H7 (cell line): Measurements from ENCODE around the gene SERPING1. TPM values are rescaled to one million over a fixed set of nuclear protein-coding genes. Genes with fewer than 3 reads are reported as not detected.

Experiments used
- DNase-seq: peaks from one replicate; pipeline ENCODE4 v3.0.0; 2012
- H3K27me3 ChIP-seq: 2 replicates; pipeline ENCODE4 v1.6.0; 2011; ENCODE audit warnings: mild to moderate bottlenecking, low read length; ENCODE audit not compliant: control insufficient read depth, insufficient read depth
- H3K36me3 ChIP-seq: replicated peaks from 2 replicates; pipeline ENCODE4 v1.5.1; 2011; ENCODE audit warnings: low read length; ENCODE audit not compliant: control insufficient read depth, insufficient read depth
- H3K4me3 ChIP-seq: 2 replicates; pipeline ENCODE4 v1.5.1; 2011; ENCODE audit warnings: low read depth, mild to moderate bottlenecking, control low read depth, low read length, moderate library complexity; ENCODE audit not compliant: insufficient read depth
- total RNA-seq: library from RNA; depleted of rRNA; stranded (reverse); fragments of >200 nt; shearing (Covaris generic); gene quantifications from 2 replicates; pipeline ENCODE4 v1.2.3, GENCODE V29; 2014

The SERPING1 gene
- total RNA-seq, 1 experiment from 2014 or later: 30.3 TPM

DNA sequence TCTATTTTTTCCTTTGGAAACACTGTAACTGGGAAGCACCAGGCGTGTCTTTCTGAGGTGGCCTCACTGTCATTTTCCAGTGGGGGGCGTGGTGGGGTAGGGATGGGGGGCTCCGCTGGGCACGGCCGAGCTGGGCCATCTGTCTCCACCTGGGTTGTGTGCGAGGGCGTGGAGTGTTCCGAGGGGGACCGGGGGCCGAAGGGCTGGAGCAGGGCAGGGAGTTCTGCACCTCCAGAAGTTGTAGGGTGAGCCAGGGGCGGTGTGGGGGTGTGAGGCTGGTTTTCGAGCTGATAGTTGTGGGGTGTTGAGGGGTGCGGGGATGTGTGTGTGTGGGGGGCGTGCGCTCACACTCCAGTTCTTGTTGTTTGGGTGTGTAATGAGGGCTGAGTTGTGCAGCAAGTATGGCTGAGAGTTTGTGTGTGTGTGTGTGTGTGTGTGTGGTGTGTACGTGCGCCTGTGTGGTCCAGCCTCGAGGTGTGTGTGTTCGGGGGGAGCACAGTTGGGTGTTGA is 41.4 kb downstream of the SERPING1 start:
- Histone ChIP-seq H3K36me3 (peaks cover 18% of the 10 kb centered on the region), H3K4me3 (peak overlapping the region; percentile 76), H3K27me3 (peaks cover 2% of the 10 kb centered on the region; the same call in 1 of the 2 replicates)
- DNase-seq: peak; percentile 79

DNA sequence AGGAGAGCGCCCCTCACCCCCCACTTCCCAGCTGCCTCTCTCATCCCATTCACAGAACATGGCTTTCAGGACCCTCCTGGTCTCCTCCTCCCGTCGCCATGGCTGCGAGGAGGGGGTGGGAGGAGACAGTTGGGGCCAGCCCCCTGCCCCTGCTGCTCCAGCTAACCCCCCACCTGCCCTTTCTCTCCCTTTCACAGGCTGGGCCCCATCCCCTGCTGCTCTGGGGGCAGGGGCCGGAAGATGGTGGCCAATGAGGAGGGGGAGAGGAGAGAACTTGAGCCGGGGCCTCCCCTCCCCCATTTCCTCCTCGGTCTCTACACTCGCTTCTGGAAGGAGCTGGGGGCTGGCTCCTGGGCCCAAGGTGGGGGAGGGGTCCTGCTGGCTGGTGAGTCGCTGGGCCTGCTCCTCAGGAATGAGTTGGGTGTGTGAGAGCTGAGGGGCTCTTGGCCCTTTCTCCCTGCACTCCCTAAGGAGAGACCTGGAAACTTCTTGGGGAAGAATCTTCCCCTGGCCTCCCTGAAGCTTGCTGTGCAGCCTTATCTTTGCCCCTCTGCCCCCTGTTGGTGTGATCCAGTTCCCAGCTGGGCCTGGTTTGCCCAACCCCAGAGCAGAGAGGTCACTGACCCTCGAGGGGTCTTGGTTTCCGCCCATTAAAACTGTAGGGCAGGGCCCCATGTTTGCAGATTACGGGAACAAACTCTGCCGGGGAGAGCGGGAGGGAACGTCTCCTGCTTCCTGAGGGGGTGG is 42.0 kb downstream of the SERPING1 start:
- Histone ChIP-seq H3K36me3 (peaks cover 18% of the 10 kb centered on the region), H3K4me3 (peak overlapping the region; percentile 76), H3K27me3 (no peaks in the 10 kb centered on the region)
- DNase-seq: peak; percentile 98

DNA sequence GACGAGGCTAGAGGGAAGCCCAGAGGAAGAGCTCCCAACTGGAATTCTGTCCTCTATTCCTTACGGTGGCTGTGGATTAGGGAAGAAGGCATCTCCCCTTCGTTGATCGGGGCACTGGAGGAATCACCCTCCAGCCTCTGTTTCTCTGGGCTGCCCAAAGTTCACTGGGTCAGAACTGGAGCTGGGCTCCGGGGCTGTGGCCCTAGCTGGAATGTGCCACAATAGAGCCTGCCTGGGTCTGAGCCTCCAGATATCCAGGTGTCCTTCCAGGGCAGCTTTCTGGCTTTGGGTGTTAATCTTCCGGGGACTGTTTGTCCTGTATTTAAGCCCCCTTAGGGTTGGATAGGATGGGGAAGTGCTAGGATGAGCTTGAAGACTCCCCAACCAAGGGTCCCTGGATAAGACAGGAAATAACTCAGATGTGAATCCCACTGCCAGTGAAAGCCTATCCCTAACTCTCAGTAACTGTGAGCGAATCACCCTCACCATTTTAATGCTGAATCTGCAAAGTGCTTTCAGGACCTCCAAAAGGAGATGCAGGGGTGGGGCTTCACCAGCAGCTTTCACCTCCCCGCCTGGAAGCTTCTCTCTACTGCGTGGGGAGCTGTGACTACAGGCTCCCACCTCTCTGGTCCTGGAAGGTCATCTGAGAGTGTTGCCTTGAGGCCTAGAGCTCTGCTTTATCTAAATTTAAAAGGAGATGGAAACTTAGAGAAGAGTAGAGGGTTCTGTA is 42.7 kb downstream of the SERPING1 start:
- DNase-seq: no peak
- Histone ChIP-seq H3K27me3 (no peaks in the 10 kb centered on the region), H3K4me3 (peak overlapping the region; percentile 61), H3K36me3 (peaks cover 18% of the 10 kb centered on the region)

DNA sequence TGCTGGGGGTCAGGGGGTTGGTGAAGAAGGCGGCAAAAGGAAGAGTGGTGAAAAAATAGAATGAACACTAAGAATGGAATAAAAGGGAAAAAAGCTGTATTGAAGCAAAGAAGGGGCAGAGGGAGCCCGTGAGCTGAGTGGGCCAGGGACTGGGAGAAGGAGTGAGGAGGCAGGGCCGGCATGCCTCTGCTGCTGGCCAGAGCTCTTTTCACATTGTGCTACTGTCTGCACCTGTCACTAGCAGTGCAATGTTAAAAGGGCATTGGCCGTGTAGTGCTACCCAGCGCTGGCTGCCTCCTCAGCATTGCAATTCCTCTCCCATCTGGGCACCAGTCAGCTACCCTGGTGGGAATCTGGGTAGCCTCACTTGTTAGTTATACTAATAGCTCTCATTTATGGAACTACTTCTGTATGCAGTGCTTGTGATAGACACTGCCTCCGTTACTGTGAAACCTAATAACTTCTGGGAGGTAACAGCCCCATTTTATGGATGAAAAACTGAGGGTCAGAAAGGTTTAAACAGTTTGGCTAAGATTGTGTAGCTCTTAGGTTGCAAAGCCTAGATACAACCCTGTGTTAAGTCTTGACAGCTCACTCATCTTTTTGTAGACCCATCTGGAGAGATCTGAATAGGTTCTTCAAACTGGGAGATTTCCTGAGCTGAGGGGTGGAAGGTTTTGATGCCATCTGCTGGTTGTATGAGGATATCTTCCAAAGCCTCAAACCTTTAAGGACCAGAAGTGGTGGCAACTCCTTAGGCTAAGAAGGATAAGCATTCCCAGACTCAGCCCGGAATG is 43.7 kb downstream of the SERPING1 start:
- Histone ChIP-seq H3K36me3 (peaks cover 21% of the 10 kb centered on the region), H3K27me3 (no peaks in the 10 kb centered on the region), H3K4me3 (no peak overlapping the region; the same call in 1 of the 2 replicates)
- peak; percentile 58 for DNase-seq

DNA sequence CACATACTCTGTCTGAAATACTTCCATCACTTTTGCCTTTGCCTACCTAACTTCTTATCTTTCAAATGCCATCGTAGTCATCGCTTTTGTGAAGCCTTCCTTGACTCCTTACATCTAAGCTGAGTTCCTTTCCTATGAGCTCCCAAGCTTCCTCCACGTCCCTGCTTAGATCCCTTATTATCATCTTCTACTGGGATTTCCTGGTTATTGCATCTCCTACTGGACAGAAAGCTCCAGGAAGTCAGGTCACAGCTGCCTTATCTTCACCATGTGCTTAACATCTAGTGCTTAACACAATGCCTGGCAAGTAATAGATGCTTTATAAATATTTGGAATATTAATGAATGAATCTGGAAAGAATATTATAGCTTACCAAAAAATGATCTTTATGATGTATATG is 46.3 kb downstream of the SERPING1 start:
- DNase-seq: no peak
- H3K36me3 ChIP-seq: peaks cover 21% of the 10 kb centered on the region
- no peak overlapping the region for H3K4me3 ChIP-seq
- peaks cover 3% of the 10 kb centered on the region; the same call in 1 of the 2 replicates for H3K27me3 ChIP-seq

DNA sequence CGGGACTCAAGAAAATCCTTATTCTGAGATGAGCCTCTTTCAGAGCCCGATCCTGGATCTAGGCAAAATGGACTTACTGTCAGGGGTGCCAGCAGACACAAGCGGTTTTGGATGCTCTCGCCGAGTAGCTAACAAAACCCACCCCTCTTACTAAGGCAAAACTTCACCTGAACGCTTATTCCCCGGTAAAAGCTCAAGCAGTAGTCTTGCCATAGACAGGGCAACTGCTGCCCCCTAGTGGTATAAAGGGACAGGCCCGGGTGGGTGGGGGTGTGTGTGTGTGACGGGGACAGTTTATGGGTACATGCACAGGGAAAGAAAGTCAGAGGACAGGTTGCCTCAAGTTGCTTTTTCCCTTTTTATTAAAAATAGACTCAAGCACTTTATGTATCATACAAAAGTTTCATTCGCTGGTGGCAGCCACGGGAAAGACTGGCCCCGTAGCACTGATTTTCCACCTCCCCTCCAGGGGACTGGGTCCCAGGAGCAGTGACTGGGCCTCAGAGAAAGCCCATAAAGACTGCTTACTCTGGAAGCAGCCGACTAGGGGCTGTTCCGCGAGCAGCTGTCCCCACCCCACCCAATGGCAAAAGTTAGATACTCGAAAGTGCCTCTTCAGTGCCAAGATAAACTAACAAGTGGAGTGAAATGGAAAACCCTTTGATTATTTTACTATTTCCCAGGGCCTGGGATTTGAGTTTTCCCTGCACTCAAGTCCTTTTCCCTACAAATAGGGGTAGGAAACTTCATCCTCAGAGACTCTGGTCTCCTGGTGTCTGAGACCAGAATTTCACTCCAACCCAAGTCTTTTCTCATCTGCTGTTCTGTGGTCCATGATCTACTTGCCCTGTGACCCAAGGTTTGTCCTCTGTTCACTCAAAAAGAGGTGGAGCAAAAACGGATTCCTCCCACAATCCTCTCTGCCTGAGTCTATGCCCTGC is 47.5 kb downstream of the SERPING1 start:
- H3K27me3 ChIP-seq: peaks cover 4% of the 10 kb centered on the region; the same call in 1 of the 2 replicates
- peaks cover 21% of the 10 kb centered on the region for H3K36me3 ChIP-seq
- no peak overlapping the region for H3K4me3 ChIP-seq
- peak; percentile 87 for DNase-seq

DNA sequence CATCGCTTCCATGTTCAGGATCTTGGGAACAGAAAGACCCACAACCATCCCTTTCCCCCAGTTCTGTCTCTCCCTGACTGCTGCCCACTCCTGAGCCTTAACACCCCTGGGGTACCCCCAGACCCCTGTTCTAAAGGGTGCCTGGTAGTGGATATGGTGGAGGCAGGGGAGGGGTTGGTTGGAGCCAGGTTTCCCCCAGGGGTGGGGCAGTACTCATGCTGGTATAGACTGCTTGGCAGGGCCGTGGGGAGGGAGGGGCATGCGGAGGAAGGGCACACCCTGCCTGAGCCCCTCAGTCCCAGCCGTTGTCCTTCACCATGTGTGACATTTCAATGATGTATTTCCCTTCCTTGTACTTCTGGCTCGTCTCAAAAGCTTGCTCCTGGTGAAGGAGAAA is 48.2 kb downstream of the SERPING1 start:
- Histone ChIP-seq H3K36me3 (peaks cover 20% of the 10 kb centered on the region), H3K4me3 (no peak overlapping the region), H3K27me3 (peaks cover 4% of the 10 kb centered on the region; the same call in 1 of the 2 replicates)
- peak; percentile 35 for DNase-seq

DNA sequence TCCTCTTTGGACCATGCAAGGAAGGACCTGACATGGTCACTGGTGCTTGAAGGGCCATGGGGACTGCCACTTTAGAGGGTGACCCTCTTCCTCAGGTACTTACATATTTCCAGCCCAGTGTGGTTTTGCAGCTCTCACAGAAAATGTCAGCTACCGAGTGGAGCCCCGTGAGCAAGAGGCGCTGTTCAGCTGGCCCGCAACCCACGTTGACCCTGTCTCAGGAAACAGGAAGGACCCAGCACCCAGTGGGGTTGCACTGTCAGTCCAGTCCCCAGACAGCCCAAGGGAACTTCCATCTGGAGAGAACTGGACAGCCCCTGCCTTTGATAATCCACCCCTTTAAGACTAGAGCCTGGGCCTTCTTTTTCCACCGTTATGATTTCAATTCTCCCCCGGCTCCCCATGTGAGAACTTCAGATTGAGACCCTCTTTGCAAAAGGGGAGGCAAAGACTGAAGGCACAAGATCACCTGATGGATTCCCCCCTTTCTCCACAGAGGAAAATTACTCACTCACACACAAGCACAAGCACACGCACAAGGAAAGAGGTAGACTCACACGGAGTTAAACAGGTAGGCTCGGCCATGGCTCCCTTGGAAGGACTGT is 48.8 kb downstream of the SERPING1 start:
- peak; percentile 46 for DNase-seq
- Histone ChIP-seq H3K36me3 (peaks cover 15% of the 10 kb centered on the region), H3K4me3 (no peak overlapping the region), H3K27me3 (peaks cover 4% of the 10 kb centered on the region; the same call in 1 of the 2 replicates)

DNA sequence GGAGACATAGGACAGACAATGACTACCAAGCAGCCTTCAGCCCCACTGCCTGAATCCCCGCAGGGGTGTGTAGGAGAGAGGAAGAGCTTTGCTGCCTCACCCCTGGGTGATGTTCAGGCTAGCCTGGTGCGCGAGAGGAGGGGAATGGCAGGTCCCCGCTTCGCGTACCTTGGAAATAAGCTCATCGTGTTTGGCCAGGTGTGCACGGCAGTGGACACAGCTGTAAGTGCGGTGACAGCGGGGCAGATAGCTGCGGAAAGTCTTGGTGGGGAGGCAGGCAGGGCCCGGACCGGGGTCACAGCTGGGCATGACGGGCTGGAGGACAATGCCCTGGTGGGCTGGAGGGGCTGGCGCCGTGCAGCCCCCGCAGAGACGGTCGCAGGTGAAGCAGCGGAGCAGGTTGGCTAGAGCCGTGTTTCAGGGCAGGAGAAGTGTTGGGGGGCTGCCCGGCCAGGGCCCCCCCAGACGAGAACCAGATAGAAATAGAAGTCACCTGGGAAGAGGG is 49.4 kb downstream of the SERPING1 start:
- Histone ChIP-seq H3K4me3 (no peak overlapping the region), H3K36me3 (peaks cover 9% of the 10 kb centered on the region), H3K27me3 (peaks cover 4% of the 10 kb centered on the region; the same call in 1 of the 2 replicates)
- DNase-seq: peak; percentile 71

DNA sequence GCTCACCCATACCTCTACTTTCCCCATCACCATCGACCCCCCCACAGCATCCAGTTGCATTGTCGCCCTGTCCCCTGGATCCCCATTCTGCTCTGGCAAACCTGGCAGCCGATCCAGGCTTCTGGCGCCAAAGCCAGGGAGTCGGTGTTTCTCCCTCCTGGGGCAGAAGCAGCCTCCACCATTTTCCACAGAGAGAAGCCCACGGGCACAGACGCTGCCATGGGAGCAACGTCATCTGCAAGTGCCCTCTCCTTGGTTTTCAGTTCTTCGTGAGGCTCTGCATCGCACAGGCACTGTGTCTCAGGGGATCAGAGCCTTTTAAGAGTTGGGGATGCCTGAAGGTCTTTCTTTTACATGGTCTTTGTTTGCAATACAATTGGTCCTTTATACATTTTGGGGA is 49.9 kb downstream of the SERPING1 start:
- peak overlapping the region; percentile 19; the same call in 1 of the 2 replicates for H3K4me3 ChIP-seq
- DNase-seq: peak; percentile 66

DNA sequence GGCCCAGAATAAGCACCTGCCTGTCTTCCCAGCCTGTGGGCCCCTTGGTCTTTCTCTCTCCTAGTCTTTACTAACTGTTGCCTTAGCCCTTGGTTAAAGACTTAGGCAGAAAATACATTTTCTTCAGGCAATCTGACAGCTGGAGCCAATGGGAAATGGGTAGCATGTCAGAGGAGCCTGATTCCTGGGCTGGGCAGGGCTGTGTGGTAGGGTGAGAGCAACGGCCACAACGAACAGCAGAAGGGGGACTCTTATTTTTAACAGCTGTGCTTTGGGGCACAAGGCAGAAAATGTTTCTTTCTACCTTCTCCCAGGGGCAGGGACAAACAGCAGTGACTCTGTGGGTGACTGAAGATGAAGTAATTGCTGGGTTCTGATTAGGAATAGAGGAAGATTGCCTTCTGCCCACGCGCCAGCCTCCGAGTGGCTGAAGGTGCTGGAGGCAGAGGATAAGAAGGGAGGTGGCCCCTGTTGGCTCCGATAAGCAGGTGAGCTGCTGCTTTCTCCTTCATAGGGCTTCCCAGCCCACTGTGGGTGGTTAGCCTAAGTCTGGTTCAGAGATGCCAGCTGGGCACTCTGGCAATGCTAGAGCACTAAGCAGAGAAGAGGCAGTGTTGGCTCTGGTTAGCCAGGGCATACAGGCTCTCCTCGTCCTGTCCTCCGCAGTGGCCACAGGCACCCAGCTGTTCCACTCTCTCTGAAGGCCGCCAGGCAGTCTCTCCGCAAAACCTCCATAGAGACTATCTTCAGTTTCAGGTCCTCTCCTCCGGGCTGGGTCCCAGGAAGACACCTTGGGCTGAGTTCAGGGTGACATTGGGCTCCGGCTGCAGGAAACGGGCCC is 50.7 kb downstream of the SERPING1 start:
- DNase-seq: peak; percentile 40

More for the DNA sequence above, 49.9 kb downstream of the SERPING1 start:
- peaks cover 8% of the 10 kb centered on the region for H3K36me3 ChIP-seq
- peaks cover 4% of the 10 kb centered on the region; the same call in 1 of the 2 replicates for H3K27me3 ChIP-seq

More for the DNA sequence above, 50.7 kb downstream of the SERPING1 start:
- peaks cover 4% of the 10 kb centered on the region; the same call in 1 of the 2 replicates for H3K27me3 ChIP-seq
- peak overlapping the region; percentile 54 for H3K4me3 ChIP-seq
- peaks cover 8% of the 10 kb centered on the region for H3K36me3 ChIP-seq
